K562 (cell line): ENCODE results near the gene CNPY4. TPM values are rescaled to one million over a fixed set of nuclear protein-coding genes. Genes with fewer than 3 reads are reported as not detected.

Experiments
- ADNP ChIP-seq: fragments of 200-800 bp; sonication (Bioruptor generic); IDR thresholded peaks from 2 replicates; pipeline ENCODE4 v1.6.1; 2016; ENCODE audit warnings: missing genetic modification characterization, missing compliant biosample characterization
- BRCA1 ChIP-seq, 2 experiments: fragments of 450-650 bp in 1 of 2; sonication (generic) in 1 of 2; formaldehyde crosslinking in 1 of 2; IDR thresholded peaks; 2 replicates each; pipeline versions ENCODE4 v1.5.0 to v1.6.1; 2017 to 2020; ENCODE audit warnings: mild to moderate bottlenecking in 1 of 2, missing genetic modification reagents in 1 of 2
- BRF1 ChIP-seq: IDR thresholded peaks from 3 replicates; pipeline ENCODE4 v1.6.1; 2011; ENCODE audit warnings: borderline replicate concordance, mild to moderate bottlenecking; ENCODE audit not compliant: insufficient read length; ENCODE audit errors: extremely low read depth
- CEBPB ChIP-seq: fragments of 450-650 bp; IDR thresholded peaks from 2 replicates; pipeline ENCODE4 v1.6.1; 2016; ENCODE audit warnings: missing genetic modification characterization, missing compliant biosample characterization
- MEIS2 ChIP-seq: fragments of 450-650 bp; IDR thresholded peaks from 2 replicates; pipeline ENCODE4 v1.6.1; 2014; ENCODE audit warnings: mild to moderate bottlenecking; ENCODE audit not compliant: partially characterized antibody
- POLR2A ChIP-seq: fragments of 450-650 bp; conservative IDR thresholded peaks from 2 replicates; pipeline ENCODE4 v1.6.1; 2016
- RBM25 ChIP-seq: fragments of 200-400 bp; formaldehyde crosslinking; IDR thresholded peaks from 2 replicates; pipeline ENCODE4 v1.6.1; 2018; ENCODE audit warnings: low read length, low read depth, moderate library complexity; ENCODE audit not compliant: severe bottlenecking
- RHOXF2B ChIP-seq: fragments of 250-450 bp; sonication (Bioruptor Pico); conservative IDR thresholded peaks from 2 replicates; pipeline ENCODE4 v1.5.1; 2021
- SAFB ChIP-seq: fragments of 200-400 bp; formaldehyde crosslinking; IDR thresholded peaks from 2 replicates; pipeline ENCODE4 v1.6.1; 2017; ENCODE audit warnings: low read depth, low read length, borderline replicate concordance
- ZNF175 ChIP-seq: fragments of 200-800 bp; sonication (Bioruptor generic); IDR thresholded peaks from 2 replicates; pipeline ENCODE4 v1.6.1; 2016; ENCODE audit warnings: low read depth, mild to moderate bottlenecking, missing genetic modification characterization, missing compliant biosample characterization
- ZNF24 ChIP-seq: fragments of 450-650 bp; IDR thresholded peaks from 2 replicates; pipeline ENCODE4 v1.6.1; 2016
- ZNF354B ChIP-seq: fragments of 250-450 bp; sonication (Bioruptor Pico); IDR thresholded peaks from 2 replicates; pipeline ENCODE4 v1.4.0; 2020
- polyA plus RNA-seq, 8 experiments: library from polyadenylated mRNA; depleted of rRNA in 4 of 8; stranded (reverse) in 5 of 8; unstranded in 3 of 8; fragments of >200 nt; fragmentation: Nextera tagmentation in 2 of 8; fragmentation: Illumina TruSeq in 1 of 8; extraction: Ambion mirVana in 2 of 8; extraction: Trizol in 1 of 8; gene quantifications; 2 replicates each; pipeline versions ENCODE4 v1.2.1 to v1.2.3, GENCODE V29; 2011 to 2014; ENCODE audit warnings: inconsistent platforms in 1 of 8, missing spikeins in 1 of 8
- total RNA-seq, 7 experiments: library from RNA; depleted of rRNA in 6 of 7; stranded (reverse); fragments of >200 nt in 6 of 7; fragmentation: Illumina TruSeq in 2 of 7; extraction: Trizol in 2 of 7; gene quantifications; 2 replicates each; pipeline versions ENCODE4 v1.2.1 to v1.2.3, GENCODE V29; 2011 to 2021; ENCODE audit warnings: low replicate concordance in 1 of 7
- TF ChIP-seq, protein P1 (sequence below): sonication (generic); formaldehyde crosslinking; IDR thresholded peaks from 2 replicates; pipeline ENCODE4 v1.8.1; 2023; ENCODE audit warnings: mild to moderate bottlenecking, missing genetic modification reagents
- TF ChIP-seq, protein P2 (sequence below): fragments of 450-650 bp; conservative IDR thresholded peaks from 2 replicates; pipeline ENCODE4 v1.6.1; 2016; ENCODE audit warnings: missing genetic modification characterization, low read depth, mild to moderate bottlenecking, missing compliant biosample characterization, moderate library complexity
- TF ChIP-seq, protein P3 (sequence below): fragments of 450-650 bp; IDR thresholded peaks from 2 replicates; pipeline ENCODE4 v1.6.1; 2017; ENCODE audit warnings: antibody characterized with exemption
- TF ChIP-seq, protein P4 (sequence below): sonication (generic); formaldehyde crosslinking; IDR thresholded peaks from 2 replicates; pipeline ENCODE4 v1.8.0; 2022; ENCODE audit warnings: missing genetic modification reagents, mild to moderate bottlenecking, borderline replicate concordance
- TF ChIP-seq, protein P5 (sequence below): fragments of 450-650 bp; formaldehyde crosslinking; IDR thresholded peaks from 2 replicates; pipeline ENCODE4 v1.4.0; 2020; ENCODE audit warnings: mild to moderate bottlenecking, mixed read lengths

CNPY4 gene
- total and polyA plus RNA-seq, 9 of the 15 experiments (the other 6 are each of a cell fraction or from before 2014, with no cell fraction given) = 1.9 to 11.2 (median 7.0) TPM

DNA sequence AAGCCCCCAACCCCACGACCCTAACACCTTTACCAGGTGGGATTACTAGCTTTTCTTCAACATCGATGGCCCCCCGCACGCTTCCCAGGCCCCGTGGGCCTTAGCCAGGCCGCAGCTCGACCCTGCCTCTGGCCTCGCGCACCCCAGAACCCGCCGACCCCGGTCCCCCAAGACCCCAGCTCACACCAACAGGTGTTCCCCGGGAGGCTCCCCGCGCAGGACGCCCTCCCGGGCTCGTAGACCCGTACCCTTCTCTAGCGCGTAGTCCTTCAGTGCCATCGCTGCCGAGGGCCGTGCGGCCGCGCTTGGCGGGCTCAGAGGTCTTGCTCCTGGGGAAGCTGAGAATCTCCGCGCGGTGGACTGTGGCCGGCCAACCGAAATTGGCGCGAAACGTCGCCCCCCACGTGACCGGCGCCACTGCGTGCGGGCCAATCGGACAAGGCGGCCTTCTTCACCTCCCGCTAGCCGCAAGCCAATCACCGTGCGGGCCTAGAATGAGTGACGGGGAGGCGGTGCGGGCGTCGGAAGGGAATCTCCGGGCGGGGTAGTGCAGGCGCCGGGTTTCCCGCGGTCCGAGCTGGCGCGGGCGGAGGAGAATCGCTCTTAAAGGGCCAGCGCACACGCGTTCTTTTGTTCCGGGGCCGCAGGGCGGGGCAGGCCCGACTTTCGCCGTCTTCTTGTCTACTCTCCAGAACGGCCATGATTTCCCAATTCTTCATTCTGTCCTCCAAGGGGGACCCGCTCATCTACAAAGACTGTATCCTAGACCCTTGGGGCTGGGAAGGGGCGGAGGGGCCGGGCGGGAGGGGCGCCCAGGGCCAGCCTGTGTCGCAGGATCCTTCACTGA lies 18.2 kb upstream of the CNPY4 start, which contains the start of the genes AP4M1 and MCM7 (continued):
- TF ChIP-seq, protein P1, sequence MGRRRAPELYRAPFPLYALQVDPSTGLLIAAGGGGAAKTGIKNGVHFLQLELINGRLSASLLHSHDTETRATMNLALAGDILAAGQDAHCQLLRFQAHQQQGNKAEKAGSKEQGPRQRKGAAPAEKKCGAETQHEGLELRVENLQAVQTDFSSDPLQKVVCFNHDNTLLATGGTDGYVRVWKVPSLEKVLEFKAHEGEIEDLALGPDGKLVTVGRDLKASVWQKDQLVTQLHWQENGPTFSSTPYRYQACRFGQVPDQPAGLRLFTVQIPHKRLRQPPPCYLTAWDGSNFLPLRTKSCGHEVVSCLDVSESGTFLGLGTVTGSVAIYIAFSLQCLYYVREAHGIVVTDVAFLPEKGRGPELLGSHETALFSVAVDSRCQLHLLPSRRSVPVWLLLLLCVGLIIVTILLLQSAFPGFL (CRISPR knock-in tag) = no peak; the same call in 1 of the 2 replicates
- TF ChIP-seq BRF1 = no peak
- peak; percentile 98 for TF ChIP-seq RBM25
- no peak for TF ChIP-seq CEBPB (tag)
- TF ChIP-seq ZNF354B (CRISPR knock-in tag) = no peak
- TF ChIP-seq POLR2A = peak; percentile 96
- no peak; the same call in 1 of the 2 replicates for TF ChIP-seq RHOXF2B (CRISPR knock-in tag)
- no peak for TF ChIP-seq ADNP (tag)
- 0 out of 2 replicates have a peak, but pooled peaks have one; percentile 30 for TF ChIP-seq SAFB
- TF ChIP-seq, protein P2, sequence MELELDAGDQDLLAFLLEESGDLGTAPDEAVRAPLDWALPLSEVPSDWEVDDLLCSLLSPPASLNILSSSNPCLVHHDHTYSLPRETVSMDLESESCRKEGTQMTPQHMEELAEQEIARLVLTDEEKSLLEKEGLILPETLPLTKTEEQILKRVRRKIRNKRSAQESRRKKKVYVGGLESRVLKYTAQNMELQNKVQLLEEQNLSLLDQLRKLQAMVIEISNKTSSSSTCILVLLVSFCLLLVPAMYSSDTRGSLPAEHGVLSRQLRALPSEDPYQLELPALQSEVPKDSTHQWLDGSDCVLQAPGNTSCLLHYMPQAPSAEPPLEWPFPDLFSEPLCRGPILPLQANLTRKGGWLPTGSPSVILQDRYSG (tag) = no peak
- 0 out of 2 replicates have a peak, but pooled peaks have one; percentile 24 for TF ChIP-seq ZNF175 (CRISPR knock-in tag)
- no peak for TF ChIP-seq ZNF24
- TF ChIP-seq, protein P3, sequence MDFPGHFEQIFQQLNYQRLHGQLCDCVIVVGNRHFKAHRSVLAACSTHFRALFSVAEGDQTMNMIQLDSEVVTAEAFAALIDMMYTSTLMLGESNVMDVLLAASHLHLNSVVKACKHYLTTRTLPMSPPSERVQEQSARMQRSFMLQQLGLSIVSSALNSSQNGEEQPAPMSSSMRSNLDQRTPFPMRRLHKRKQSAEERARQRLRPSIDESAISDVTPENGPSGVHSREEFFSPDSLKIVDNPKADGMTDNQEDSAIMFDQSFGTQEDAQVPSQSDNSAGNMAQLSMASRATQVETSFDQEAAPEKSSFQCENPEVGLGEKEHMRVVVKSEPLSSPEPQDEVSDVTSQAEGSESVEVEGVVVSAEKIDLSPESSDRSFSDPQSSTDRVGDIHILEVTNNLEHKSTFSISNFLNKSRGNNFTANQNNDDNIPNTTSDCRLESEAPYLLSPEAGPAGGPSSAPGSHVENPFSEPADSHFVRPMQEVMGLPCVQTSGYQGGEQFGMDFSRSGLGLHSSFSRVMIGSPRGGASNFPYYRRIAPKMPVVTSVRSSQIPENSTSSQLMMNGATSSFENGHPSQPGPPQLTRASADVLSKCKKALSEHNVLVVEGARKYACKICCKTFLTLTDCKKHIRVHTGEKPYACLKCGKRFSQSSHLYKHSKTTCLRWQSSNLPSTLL = no peak
- TF ChIP-seq, protein P4, sequence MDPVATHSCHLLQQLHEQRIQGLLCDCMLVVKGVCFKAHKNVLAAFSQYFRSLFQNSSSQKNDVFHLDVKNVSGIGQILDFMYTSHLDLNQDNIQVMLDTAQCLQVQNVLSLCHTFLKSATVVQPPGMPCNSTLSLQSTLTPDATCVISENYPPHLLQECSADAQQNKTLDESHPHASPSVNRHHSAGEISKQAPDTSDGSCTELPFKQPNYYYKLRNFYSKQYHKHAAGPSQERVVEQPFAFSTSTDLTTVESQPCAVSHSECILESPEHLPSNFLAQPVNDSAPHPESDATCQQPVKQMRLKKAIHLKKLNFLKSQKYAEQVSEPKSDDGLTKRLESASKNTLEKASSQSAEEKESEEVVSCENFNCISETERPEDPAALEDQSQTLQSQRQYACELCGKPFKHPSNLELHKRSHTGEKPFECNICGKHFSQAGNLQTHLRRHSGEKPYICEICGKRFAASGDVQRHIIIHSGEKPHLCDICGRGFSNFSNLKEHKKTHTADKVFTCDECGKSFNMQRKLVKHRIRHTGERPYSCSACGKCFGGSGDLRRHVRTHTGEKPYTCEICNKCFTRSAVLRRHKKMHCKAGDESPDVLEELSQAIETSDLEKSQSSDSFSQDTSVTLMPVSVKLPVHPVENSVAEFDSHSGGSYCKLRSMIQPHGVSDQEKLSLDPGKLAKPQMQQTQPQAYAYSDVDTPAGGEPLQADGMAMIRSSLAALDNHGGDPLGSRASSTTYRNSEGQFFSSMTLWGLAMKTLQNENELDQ (CRISPR knock-in tag) = peak; percentile 92; the same call in 1 of the 2 replicates
- TF ChIP-seq, protein P5, sequence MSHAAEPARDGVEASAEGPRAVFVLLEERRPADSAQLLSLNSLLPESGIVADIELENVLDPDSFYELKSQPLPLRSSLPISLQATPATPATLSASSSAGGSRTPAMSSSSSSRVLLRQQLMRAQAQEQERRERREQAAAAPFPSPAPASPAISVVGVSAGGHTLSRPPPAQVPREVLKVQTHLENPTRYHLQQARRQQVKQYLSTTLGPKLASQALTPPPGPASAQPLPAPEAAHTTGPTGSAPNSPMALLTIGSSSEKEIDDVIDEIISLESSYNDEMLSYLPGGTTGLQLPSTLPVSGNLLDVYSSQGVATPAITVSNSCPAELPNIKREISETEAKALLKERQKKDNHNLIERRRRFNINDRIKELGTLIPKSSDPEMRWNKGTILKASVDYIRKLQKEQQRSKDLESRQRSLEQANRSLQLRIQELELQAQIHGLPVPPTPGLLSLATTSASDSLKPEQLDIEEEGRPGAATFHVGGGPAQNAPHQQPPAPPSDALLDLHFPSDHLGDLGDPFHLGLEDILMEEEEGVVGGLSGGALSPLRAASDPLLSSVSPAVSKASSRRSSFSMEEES (CRISPR knock-in tag) = peak; percentile 96
- TF ChIP-seq MEIS2 = peak; percentile 75
- no peak for TF ChIP-seq BRCA1 (IDR thresholded peaks at IDR 0.05)
- TF ChIP-seq BRCA1 (CRISPR knock-in tag; IDR thresholded peaks at IDR 0.05) = no peak
